ENCODE results near the gene CNOT6L.

Gene CNOT6L

DNA sequence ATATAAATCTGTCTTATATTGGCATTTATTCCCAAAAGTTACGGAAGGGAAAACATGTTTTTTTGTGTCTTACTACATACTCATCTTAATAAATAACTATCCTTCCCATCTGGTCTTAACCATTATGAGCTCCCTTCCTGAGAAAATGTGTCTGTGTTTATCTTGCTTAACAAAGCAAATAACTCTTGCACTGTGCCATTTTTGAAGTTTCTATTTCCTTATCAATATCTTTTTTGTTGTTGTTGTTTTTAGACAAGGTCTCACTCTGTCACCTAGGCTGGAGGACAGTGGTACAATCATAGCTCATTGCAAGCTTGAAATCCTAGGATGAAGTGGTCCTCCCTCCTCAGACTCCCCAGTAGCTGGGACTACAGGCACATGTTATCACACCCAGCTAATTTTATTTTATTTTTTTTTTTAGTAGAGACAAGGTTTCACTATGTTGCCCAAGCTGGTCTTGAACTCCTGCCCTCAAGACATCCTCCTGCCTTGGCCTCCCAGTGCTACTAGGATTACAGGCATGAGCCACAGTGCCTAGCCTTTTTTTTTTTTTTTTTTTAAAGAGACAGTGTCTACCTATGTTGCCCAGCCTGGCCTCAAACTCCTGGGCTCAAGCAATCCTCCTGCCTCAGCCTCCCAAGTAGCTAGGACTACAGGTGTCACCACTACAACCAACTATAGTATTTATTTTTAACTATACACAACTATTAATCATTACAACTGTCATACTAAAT lies 36.9 kb downstream of the CNOT6L start:
- TF ChIP-seq, protein P1, sequence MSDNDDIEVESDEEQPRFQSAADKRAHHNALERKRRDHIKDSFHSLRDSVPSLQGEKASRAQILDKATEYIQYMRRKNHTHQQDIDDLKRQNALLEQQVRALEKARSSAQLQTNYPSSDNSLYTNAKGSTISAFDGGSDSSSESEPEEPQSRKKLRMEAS (IDR thresholded peaks at IDR 0.05) = no peak
- TF ChIP-seq EGR1 (IDR thresholded peaks at IDR 0.05) = no peak
- no peak for TF ChIP-seq RAD21 (IDR thresholded peaks at IDR 0.05; ENCODE audit: low read depth)
- TF ChIP-seq NFIC (IDR thresholded peaks at IDR 0.05) = no peak
- no peak for TF ChIP-seq ZBTB7A (IDR thresholded peaks at IDR 0.05; ENCODE audit: low read depth)
- TF ChIP-seq TAF1 (IDR thresholded peaks at IDR 0.05; ENCODE audit: low read depth) = no peak
- no peak for TF ChIP-seq TEAD4 (IDR thresholded peaks at IDR 0.05)
- no peak for TF ChIP-seq CEBPB (IDR thresholded peaks at IDR 0.05)
- TF ChIP-seq YY1 (IDR thresholded peaks at IDR 0.05; ENCODE audit: low read depth) = no peak
- no peak for TF ChIP-seq CREB1 (IDR thresholded peaks at IDR 0.05; ENCODE audit: low read depth)
- TF ChIP-seq TCF12 (IDR thresholded peaks at IDR 0.05; ENCODE audit: low read depth) = no peak
- no peak for TF ChIP-seq FOXM1 (IDR thresholded peaks at IDR 0.05; ENCODE audit: borderline replicate concordance, low read depth)
- no peak for TF ChIP-seq EP300 (IDR thresholded peaks at IDR 0.05; ENCODE audit: borderline replicate concordance)

DNA sequence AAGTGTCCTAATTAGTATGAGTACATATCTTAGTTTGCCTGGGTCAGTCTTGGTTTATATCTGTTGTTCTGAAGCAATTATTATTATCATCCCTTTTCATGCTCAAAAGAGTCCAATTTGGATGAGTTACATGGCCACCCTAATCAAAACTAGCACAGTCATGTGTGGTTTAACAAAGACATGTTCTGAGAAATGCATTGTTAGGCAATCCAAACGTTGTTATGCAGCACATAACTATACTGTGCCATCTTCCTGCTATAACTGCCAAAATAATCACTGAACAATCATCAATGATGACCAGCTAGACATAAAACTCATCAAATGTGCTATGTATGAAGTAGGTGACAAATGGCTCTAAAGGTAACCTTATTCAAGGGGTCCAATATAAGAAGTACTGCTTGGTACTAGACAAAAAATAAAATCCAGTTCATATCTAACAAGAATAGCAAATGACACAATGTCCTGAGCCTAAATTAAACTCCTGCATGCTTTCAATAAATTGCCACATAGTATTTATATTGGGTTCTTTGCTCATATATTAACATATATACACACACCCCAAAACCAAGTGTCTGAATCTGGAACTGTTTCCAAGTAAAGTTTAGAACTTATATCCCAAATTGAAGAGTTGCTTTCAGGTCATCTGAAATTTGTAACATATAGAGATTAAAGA lies 41.9 kb downstream of the CNOT6L start:
- TF ChIP-seq YY1 (IDR thresholded peaks at IDR 0.05; ENCODE audit: low read depth) (no peak), EGR1 (IDR thresholded peaks at IDR 0.05) (no peak), RAD21 (IDR thresholded peaks at IDR 0.05; ENCODE audit: low read depth) (no peak), CREB1 (IDR thresholded peaks at IDR 0.05; ENCODE audit: low read depth) (no peak)
- TF ChIP-seq, protein P2, sequence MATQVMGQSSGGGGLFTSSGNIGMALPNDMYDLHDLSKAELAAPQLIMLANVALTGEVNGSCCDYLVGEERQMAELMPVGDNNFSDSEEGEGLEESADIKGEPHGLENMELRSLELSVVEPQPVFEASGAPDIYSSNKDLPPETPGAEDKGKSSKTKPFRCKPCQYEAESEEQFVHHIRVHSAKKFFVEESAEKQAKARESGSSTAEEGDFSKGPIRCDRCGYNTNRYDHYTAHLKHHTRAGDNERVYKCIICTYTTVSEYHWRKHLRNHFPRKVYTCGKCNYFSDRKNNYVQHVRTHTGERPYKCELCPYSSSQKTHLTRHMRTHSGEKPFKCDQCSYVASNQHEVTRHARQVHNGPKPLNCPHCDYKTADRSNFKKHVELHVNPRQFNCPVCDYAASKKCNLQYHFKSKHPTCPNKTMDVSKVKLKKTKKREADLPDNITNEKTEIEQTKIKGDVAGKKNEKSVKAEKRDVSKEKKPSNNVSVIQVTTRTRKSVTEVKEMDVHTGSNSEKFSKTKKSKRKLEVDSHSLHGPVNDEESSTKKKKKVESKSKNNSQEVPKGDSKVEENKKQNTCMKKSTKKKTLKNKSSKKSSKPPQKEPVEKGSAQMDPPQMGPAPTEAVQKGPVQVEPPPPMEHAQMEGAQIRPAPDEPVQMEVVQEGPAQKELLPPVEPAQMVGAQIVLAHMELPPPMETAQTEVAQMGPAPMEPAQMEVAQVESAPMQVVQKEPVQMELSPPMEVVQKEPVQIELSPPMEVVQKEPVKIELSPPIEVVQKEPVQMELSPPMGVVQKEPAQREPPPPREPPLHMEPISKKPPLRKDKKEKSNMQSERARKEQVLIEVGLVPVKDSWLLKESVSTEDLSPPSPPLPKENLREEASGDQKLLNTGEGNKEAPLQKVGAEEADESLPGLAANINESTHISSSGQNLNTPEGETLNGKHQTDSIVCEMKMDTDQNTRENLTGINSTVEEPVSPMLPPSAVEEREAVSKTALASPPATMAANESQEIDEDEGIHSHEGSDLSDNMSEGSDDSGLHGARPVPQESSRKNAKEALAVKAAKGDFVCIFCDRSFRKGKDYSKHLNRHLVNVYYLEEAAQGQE (IDR thresholded peaks at IDR 0.05; ENCODE audit: low read depth) = no peak
- TF ChIP-seq, protein P1 (IDR thresholded peaks at IDR 0.05) = no peak

DNA sequence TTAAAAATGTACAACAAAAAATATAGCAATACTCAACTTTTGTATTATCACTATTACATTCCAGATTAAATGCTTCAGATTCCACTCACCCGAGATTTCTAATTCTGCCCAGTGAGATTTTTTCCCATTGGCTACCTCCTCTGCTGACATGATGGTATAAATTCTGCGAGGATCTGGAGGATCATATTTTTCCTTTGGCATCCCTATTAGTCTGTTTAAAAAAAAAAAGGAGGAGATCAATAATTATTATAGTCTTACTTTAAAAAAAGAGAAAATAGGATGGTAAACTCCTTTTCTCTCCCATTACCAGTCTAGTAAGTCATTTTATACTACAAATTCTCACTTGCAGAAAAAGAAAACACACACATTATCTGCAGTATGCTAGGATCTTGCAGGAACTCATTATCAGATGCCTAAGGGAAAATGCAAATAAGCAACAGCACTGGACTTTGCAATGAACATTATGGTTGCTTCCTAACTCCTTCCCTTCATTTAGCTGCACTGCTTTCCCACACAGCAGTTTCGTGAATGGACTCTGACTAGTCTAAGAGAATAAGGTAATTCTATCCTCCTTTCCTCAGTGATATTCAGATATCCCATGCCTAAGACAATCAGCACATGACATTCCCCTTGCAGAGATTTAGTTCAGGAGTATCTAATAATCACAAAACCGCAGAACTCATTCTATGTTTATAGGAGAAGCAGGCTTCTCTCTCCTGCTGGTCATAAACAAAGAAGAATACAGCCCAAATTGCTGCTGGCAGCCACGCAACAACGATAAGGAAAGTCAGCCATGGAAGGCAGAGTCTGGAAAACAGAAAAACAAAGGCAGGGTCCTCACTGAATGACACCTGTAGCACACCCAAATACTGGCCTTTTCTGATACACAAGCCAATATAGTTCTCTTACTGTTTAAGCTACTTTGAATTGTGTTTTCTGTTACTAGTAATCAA lies 42.7 kb downstream of the CNOT6L start:
- no peak for TF ChIP-seq FOXM1 (IDR thresholded peaks at IDR 0.05; ENCODE audit: borderline replicate concordance, low read depth)
- TF ChIP-seq, protein P1 (IDR thresholded peaks at IDR 0.05) = no peak
- TF ChIP-seq YY1 (IDR thresholded peaks at IDR 0.05; ENCODE audit: low read depth) = no peak
- TF ChIP-seq TCF12 (IDR thresholded peaks at IDR 0.05; ENCODE audit: low read depth) = no peak
- no peak for TF ChIP-seq CREB1 (IDR thresholded peaks at IDR 0.05; ENCODE audit: low read depth)
- TF ChIP-seq TAF1 (IDR thresholded peaks at IDR 0.05; ENCODE audit: low read depth) = no peak
- TF ChIP-seq, protein P2 (IDR thresholded peaks at IDR 0.05; ENCODE audit: low read depth) = no peak
- TF ChIP-seq EGR1 (IDR thresholded peaks at IDR 0.05) = no peak
- no peak for TF ChIP-seq ZBTB7A (IDR thresholded peaks at IDR 0.05; ENCODE audit: low read depth)
- TF ChIP-seq RAD21 (IDR thresholded peaks at IDR 0.05; ENCODE audit: low read depth) = no peak
- TF ChIP-seq NFIC (IDR thresholded peaks at IDR 0.05) = no peak
- TF ChIP-seq, protein P3, sequence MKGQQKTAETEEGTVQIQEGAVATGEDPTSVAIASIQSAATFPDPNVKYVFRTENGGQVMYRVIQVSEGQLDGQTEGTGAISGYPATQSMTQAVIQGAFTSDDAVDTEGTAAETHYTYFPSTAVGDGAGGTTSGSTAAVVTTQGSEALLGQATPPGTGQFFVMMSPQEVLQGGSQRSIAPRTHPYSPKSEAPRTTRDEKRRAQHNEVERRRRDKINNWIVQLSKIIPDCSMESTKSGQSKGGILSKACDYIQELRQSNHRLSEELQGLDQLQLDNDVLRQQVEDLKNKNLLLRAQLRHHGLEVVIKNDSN (IDR thresholded peaks at IDR 0.05) = no peak

DNA sequence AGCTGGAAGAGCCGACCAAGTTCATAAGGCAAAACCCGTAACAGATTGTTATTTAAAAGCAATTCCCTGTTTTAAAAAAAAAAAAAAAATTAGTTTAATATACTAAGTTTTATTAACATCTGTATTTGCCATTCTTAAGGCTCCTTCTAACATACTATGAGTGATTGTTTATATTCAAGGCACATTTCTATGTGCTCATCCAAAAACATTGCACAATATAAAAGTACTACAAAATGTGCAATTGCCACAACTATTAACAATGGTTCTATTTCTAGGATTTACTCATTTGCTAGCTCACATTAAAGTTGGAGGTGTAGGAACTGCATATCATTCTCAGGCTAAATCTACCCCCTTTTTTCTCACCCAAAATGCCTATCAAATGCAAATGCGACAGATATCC lies 46.1 kb downstream of the CNOT6L start:
- TF ChIP-seq CEBPB (IDR thresholded peaks at IDR 0.05) (no peak), FOXM1 (IDR thresholded peaks at IDR 0.05; ENCODE audit: borderline replicate concordance, low read depth) (no peak), CREB1 (IDR thresholded peaks at IDR 0.05; ENCODE audit: low read depth) (no peak), NFIC (IDR thresholded peaks at IDR 0.05) (no peak), TAF1 (IDR thresholded peaks at IDR 0.05; ENCODE audit: low read depth) (no peak), RAD21 (IDR thresholded peaks at IDR 0.05; ENCODE audit: low read depth) (no peak), EP300 (IDR thresholded peaks at IDR 0.05; ENCODE audit: borderline replicate concordance) (no peak), YY1 (IDR thresholded peaks at IDR 0.05; ENCODE audit: low read depth) (no peak)
- TF ChIP-seq, protein P2 (IDR thresholded peaks at IDR 0.05; ENCODE audit: low read depth) = no peak
- TF ChIP-seq, protein P1 (IDR thresholded peaks at IDR 0.05) = no peak
